ENCODE measurements around the gene GRAMD1A.
"Not testable (repeated sequence)": the region's sequence is repeated elsewhere in the genome, so short reads cannot be mapped to it uniquely, and the experiment has no call there.

Gene GRAMD1A

GRCh38 chr19:34985249-34986022 is 14.7 kb upstream of the GRAMD1A start:
- Histone ChIP-seq H3K4me1 (no peaks in the 10 kb centered on the region), H3K27me3 (no peaks in the 10 kb centered on the region), H3K9me3 (no peaks in the 10 kb centered on the region), H3K4me3 (ENCODE audit: low read depth, low read length) (no peak overlapping the region), H3K36me3 (no peaks in the 10 kb centered on the region)
- TF ChIP-seq CTCF (IDR thresholded peaks at IDR 0.05; ENCODE audit: low read depth, low read length): no peak
- peak; percentile 42 for DNase-seq

- Histone ChIP-seq H3K4me1 (no peaks in the 10 kb centered on the region), H3K27me3 (no peaks in the 10 kb centered on the region), H3K36me3 (no peaks in the 10 kb centered on the region), H3K4me3 (ENCODE audit: low read depth, low read length) (no peak overlapping the region), H3K9me3 (no peaks in the 10 kb centered on the region)
- TF ChIP-seq CTCF (IDR thresholded peaks at IDR 0.05; ENCODE audit: low read depth, low read length): no peak
- DNase-seq: no peak
These were observed 12.0 kb upstream of the GRAMD1A start for GRCh38 chr19:34988119-34988518.

GRCh38 chr19:34989298-34989697 is 10.8 kb upstream of the GRAMD1A start:
- no peaks in the 10 kb centered on the region for H3K4me1 ChIP-seq
- no peaks in the 10 kb centered on the region for H3K27me3 ChIP-seq
- no peak overlapping the region for H3K4me3 ChIP-seq (ENCODE audit: low read depth, low read length)
- H3K36me3 ChIP-seq: no peaks in the 10 kb centered on the region
- no peak for DNase-seq
- no peaks in the 10 kb centered on the region for H3K9me3 ChIP-seq
- TF ChIP-seq CTCF (IDR thresholded peaks at IDR 0.05; ENCODE audit: low read depth, low read length): no peak

GRCh38 chr19:34990578-34991192 is 9.4 kb upstream of the GRAMD1A start:
- Histone ChIP-seq H3K4me3 (ENCODE audit: low read depth, low read length) (no peak overlapping the region), H3K27me3 (no peaks in the 10 kb centered on the region), H3K4me1 (no peaks in the 10 kb centered on the region), H3K9me3 (no peaks in the 10 kb centered on the region), H3K36me3 (no peaks in the 10 kb centered on the region)
- no peak for DNase-seq
- no peak for TF ChIP-seq CTCF (IDR thresholded peaks at IDR 0.05; ENCODE audit: low read depth, low read length)

- H3K27me3 ChIP-seq: no peaks in the 10 kb centered on the region
- no peak overlapping the region for H3K4me3 ChIP-seq (ENCODE audit: low read depth, low read length)
- no peaks in the 10 kb centered on the region for H3K36me3 ChIP-seq
- no peak for TF ChIP-seq CTCF (IDR thresholded peaks at IDR 0.05; ENCODE audit: low read depth, low read length)
- no peaks in the 10 kb centered on the region for H3K4me1 ChIP-seq
- no peaks in the 10 kb centered on the region for H3K9me3 ChIP-seq
- DNase-seq: no peak
These were observed 8.4 kb upstream of the GRAMD1A start for GRCh38 chr19:34991542-34992333.

- not testable (repeated sequence) for H3K9me3 ChIP-seq; H3K4me1 ChIP-seq; DNase-seq; H3K27me3 ChIP-seq; H3K36me3 ChIP-seq; H3K4me3 ChIP-seq (ENCODE audit: low read depth, low read length)
These were observed 7.5 kb upstream of the GRAMD1A start for GRCh38 chr19:34992582-34992981.

Measured in BE2C (cell line).